Esophagus squamous epithelium (tissue), 4 donors: ENCODE results near the gene RPS29.

ENCODE experiments used
- CTCF ChIP-seq, 6 experiments: fragments of 450-650 bp in 4 of 6; fragments of 200-600 bp in 2 of 6; sonication (generic) in 2 of 6; IDR thresholded peaks; one replicate each; pipeline ENCODE4 v1.5.1; 2016 to 2019; ENCODE audit warnings: antibody characterized with exemption in 6 of 6, mild to moderate bottlenecking in 4 of 6, moderate library complexity in 4 of 6
- POLR2A ChIP-seq, 4 donors: fragments of 450-650 bp; IDR thresholded peaks; one replicate each; pipeline ENCODE4 v1.6.1; 2017; ENCODE audit warnings: antibody characterized with exemption in 4 of 4, mild to moderate bottlenecking in 4 of 4, moderate library complexity in 3 of 4

DNA sequence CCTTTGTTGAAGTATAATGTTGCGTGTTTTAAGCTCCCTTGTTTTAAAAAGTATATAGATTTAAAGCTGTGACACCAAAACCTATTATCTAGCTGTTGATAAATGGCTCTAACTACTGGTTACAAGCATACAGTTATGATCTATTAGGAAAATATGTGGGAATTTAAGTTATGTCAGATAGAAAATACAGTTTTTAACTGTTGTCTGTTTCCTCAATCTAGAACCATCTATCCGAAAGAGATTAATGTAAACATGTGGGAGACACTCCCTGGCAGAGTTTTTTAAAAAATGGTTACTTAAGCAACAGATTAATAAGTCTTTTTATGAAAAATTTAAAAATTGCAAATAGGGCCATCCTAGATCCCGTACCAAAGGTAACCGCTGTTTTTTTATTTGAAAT, 26.1 kb upstream of the RPS29 start:
- no peak for TF ChIP-seq CTCF (IDR thresholded peaks at IDR 0.05)
- TF ChIP-seq POLR2A (IDR thresholded peaks at IDR 0.05) = no peak
